Right lobe of liver (tissue), 6 donors: ENCODE measurements around the gene A4GALT. TPM values are rescaled to one million over a fixed set of nuclear protein-coding genes. Genes with fewer than 3 reads are reported as not detected.

Source experiments
- ATAC-seq, 4 donors: fragments of 200-7000 bp; cut with Tn5 transposase; one replicate each; pipeline ENCODE4 v1.9.1; 2020; ENCODE audit warnings: mild to moderate bottlenecking in 4 of 4, moderate library complexity in 4 of 4
- DNase-seq, 3 donors: peaks; one replicate each; pipeline ENCODE4 v3.0.0-alpha.2; 2020
- H3K27ac ChIP-seq, 3 donors: fragments of 200-600 bp; one replicate each; pipeline ENCODE4 v1.8.0; 2022
- H3K27me3 ChIP-seq, 2 donors: fragments of 200-600 bp; one replicate each; pipeline ENCODE4 v1.8.0; 2022
- H3K36me3 ChIP-seq, 4 donors: fragments of 200-600 bp; sonication (generic) in 1 of 4; one replicate each; pipeline versions ENCODE4 v1.5.1 to v1.8.0; 2017 to 2022; ENCODE audit warnings: control low read depth in 1 of 4
- H3K4me1 ChIP-seq, 4 donors: fragments of 200-600 bp; sonication (generic) in 1 of 4; one replicate each; pipeline versions ENCODE4 v1.5.1 to v1.8.0; 2017 to 2022; ENCODE audit warnings: control low read depth in 1 of 4
- H3K4me3 ChIP-seq, 3 donors: fragments of 200-600 bp; one replicate each; pipeline ENCODE4 v1.8.0; 2022
- H3K9me3 ChIP-seq, 4 donors: fragments of 200-600 bp; sonication (generic) in 1 of 4; one replicate each; pipeline versions ENCODE4 v1.5.1 to v1.8.0; 2017 to 2022; ENCODE audit warnings: control low read depth in 1 of 4
- CTCF ChIP-seq, 4 donors: fragments of 200-600 bp in 3 of 4; fragments of 450-650 bp in 1 of 4; IDR thresholded peaks; one replicate each; pipeline versions ENCODE4 v1.5.1 to v1.8.0; 2016 to 2022; ENCODE audit warnings: antibody characterized with exemption in 4 of 4, mild to moderate bottlenecking in 2 of 4
- POLR2A ChIP-seq: fragments of 450-650 bp; IDR thresholded peaks from one replicate; pipeline ENCODE4 v1.6.1; 2017; ENCODE audit warnings: antibody characterized with exemption, mild to moderate bottlenecking
- WGBS: methylation state at CpG from one replicate; pipeline ENCODE4 v1.1.6; 2018; ENCODE audit warnings: low coverage, low lambda C conversion rate; ENCODE audit not compliant: insufficient coverage; ENCODE audit errors: missing lambda C conversion rate; 5-methylcytosine and 5-hydroxymethylcytosine counted together
- intact Hi-C, 2 donors: fragments of 100-400 bp; cut with DNase I; formaldehyde crosslinking; loops; one replicate each; pipeline versions ENCODE4 v1.11.2 to v1.14.1; 2022
- total RNA-seq, 6 experiments: library from RNA; depleted of rRNA in 2 of 6; stranded (reverse); fragments of >200 nt in 2 of 6; fragmentation: NEBNext Ultra II Directional in 3 of 6; extraction: Animal tissue kit (Norgen Biotek cat#: 25700) in 3 of 6; gene quantifications; one replicate each; pipeline versions ENCODE4 v1.1.0 to v1.2.4, GENCODE V29; 2016 to 2023
- donor health status: DM: no; HTN: yes; CAD: no.
- donor health status: DM: no; HTN: no; CAD: no.
- donor health status: DM: no; HTN: no; CAD: no.
- donor health status: DM: no; HTN: yes; CAD: no.
- donor health status: DM: no; HTN: yes; CAD: no.

A4GALT gene
- total RNA-seq, 6 experiments from 2014 or later: 0.86 to 3.7 (median 2.2) TPM

- 92% methylated on average over 3 of the region's 6 CpGs for WGBS
- TF ChIP-seq CTCF (IDR thresholded peaks at IDR 0.05) (no peak), POLR2A (no peak)
- no peaks in the 10 kb centered on the region for H3K9me3 ChIP-seq
- H3K4me1 ChIP-seq: no peaks in the 10 kb centered on the region
- no peaks in the 10 kb centered on the region for H3K36me3 ChIP-seq
- no peak for ATAC-seq
- H3K4me3 ChIP-seq: no peak overlapping the region
- H3K27me3 ChIP-seq: no peaks in the 10 kb centered on the region
- H3K27ac ChIP-seq: no peak overlapping the region
- DNase-seq: no peak
- intact Hi-C loops: no loop called here
Measured at GRCh38 chr22:42726811-42727210, 6.1 kb upstream of the A4GALT start.

- Histone ChIP-seq H3K36me3 (no peaks in the 10 kb centered on the region), H3K4me1 (no peaks in the 10 kb centered on the region), H3K27ac (no peak overlapping the region), H3K9me3 (no peaks in the 10 kb centered on the region), H3K27me3 (peaks cover 0 to 3% of the 10 kb centered on the region in 2 donors), H3K4me3 (no peak overlapping the region)
- intact Hi-C loops: no loop called here
- ATAC-seq (no peak), DNase-seq (no peak)
- TF ChIP-seq CTCF (IDR thresholded peaks at IDR 0.05) (no peak), POLR2A (no peak)
- WGBS: 94% methylated on average over 2 of the region's 6 CpGs
Measured at GRCh38 chr22:42725606-42726355, 5.1 kb upstream of the A4GALT start.

- no peaks in the 10 kb centered on the region for H3K9me3 ChIP-seq
- WGBS: 50% methylated on average over 2 of the region's 5 CpGs
- intact Hi-C loops: no loop called here
- DNase-seq: no peak
- ATAC-seq: no peak
- peaks cover 0 to 13% (median 0%) of the 10 kb centered on the region in 4 donors for H3K4me1 ChIP-seq
- no peak overlapping the region for H3K27ac ChIP-seq
- TF ChIP-seq CTCF (IDR thresholded peaks at IDR 0.05) (no peak), POLR2A (no peak)
- H3K36me3 ChIP-seq: no peaks in the 10 kb centered on the region
- H3K4me3 ChIP-seq: no peak overlapping the region
- H3K27me3 ChIP-seq: peaks cover 3 to 6% of the 10 kb centered on the region in 2 donors
Measured at GRCh38 chr22:42724062-42724461, 3.4 kb upstream of the A4GALT start.

- ATAC-seq: peak in 2 of 4 donors; percentile 8 to 12
- H3K36me3 ChIP-seq: no peaks in the 10 kb centered on the region
- peak overlapping the region; percentile 28 to 65 (median 29) for H3K4me3 ChIP-seq
- intact Hi-C loops: no loop called here
- no peak for TF ChIP-seq POLR2A
- TF ChIP-seq CTCF (IDR thresholded peaks at IDR 0.05): no peak
- DNase-seq: no peak
- no peaks in the 10 kb centered on the region for H3K9me3 ChIP-seq
- H3K4me1 ChIP-seq: peaks cover 0 to 28% (median 0%) of the 10 kb centered on the region in 4 donors
- H3K27ac ChIP-seq: no peak overlapping the region
- H3K27me3 ChIP-seq: peaks cover 3 to 6% of the 10 kb centered on the region in 2 donors
- 5% methylated on average over 11 of the region's 22 CpGs for WGBS
Measured at GRCh38 chr22:42721045-42721434, 370 bp upstream of the A4GALT start.
